Breast epithelium (tissue), 4 donors: ENCODE results near the gene BCL2L12. TPM values are rescaled to one million over a fixed set of nuclear protein-coding genes. Genes with fewer than 3 reads are reported as not detected.

Experiments
- DNase-seq, 2 donors: peaks; one replicate each; pipeline ENCODE4 v3.0.0-alpha.2; 2019; ENCODE audit warnings: low spot score in 2 of 2
- H3K27ac ChIP-seq, 2 donors: fragments of 200-600 bp; sonication (generic) in 1 of 2; one replicate each; pipeline ENCODE4 v1.5.1; 2016 to 2019; ENCODE audit warnings: mild to moderate bottlenecking in 1 of 2
- H3K27me3 ChIP-seq, 2 donors: fragments of 200-600 bp; sonication (generic) in 1 of 2; one replicate each; pipeline versions ENCODE4 v1.5.1 to v1.6.0; 2017 to 2019; ENCODE audit warnings: control low read depth in 1 of 2, mild to moderate bottlenecking in 1 of 2
- H3K36me3 ChIP-seq: fragments of 200-600 bp; one replicate; pipeline ENCODE4 v1.5.1; 2019
- H3K4me1 ChIP-seq, 2 donors: fragments of 200-600 bp; sonication (generic); one replicate each; pipeline ENCODE4 v1.5.1; 2016 to 2019; ENCODE audit warnings: control low read depth in 1 of 2
- H3K4me3 ChIP-seq, 3 donors: fragments of 200-600 bp; sonication (generic); 1 replicate in 2 of 3; 2 replicates in 1 of 3; pipeline ENCODE4 v1.5.1; 2016 to 2019; ENCODE audit warnings: mild to moderate bottlenecking in 3 of 3, moderate library complexity in 2 of 3
- H3K9me3 ChIP-seq, 2 donors: fragments of 200-600 bp; sonication (generic) in 1 of 2; one replicate each; pipeline ENCODE4 v1.5.1; 2016 to 2019; ENCODE audit warnings: control low read depth in 1 of 2
- CTCF ChIP-seq, 3 donors: fragments of 450-650 bp; IDR thresholded peaks; one replicate each; pipeline ENCODE4 v1.5.1; 2016 to 2017; ENCODE audit warnings: antibody characterized with exemption in 3 of 3, mild to moderate bottlenecking in 3 of 3, moderate library complexity in 3 of 3
- POLR2A ChIP-seq: fragments of 450-650 bp; IDR thresholded peaks from one replicate; pipeline ENCODE4 v1.6.1; 2016; ENCODE audit warnings: antibody characterized with exemption, mild to moderate bottlenecking, moderate library complexity
- POLR2AphosphoS5 ChIP-seq, 3 donors: sonication (generic); formaldehyde crosslinking; IDR thresholded peaks; one replicate each; pipeline ENCODE4 v1.6.1; 2017; ENCODE audit warnings: antibody characterized with exemption in 3 of 3
- intact Hi-C: fragments of 100-400 bp; cut with DNase I; formaldehyde crosslinking; loops from one replicate; pipeline ENCODE4 v1.15.1; 2023; ENCODE audit warnings: low total_unique reads
- total RNA-seq, 3 donors: library from RNA; depleted of rRNA; stranded (reverse); fragments of >200 nt; gene quantifications; one replicate each; pipeline ENCODE4 v1.1.0, GENCODE V29; 2016

Gene BCL2L12
- total RNA-seq, 3 donors from 2014 or later = 5.1 to 11.7 (median 8.5) TPM

GRCh38 chr19:49665036-49665350 is 740 bp upstream of the BCL2L12 start:
- Histone ChIP-seq H3K27ac (peak overlapping the region; percentile 88 to 93), H3K27me3 (no peaks in the 10 kb centered on the region), H3K36me3 (no peaks in the 10 kb centered on the region), H3K4me1 (peaks cover 6 to 7% of the 10 kb centered on the region in 2 donors), H3K9me3 (no peaks in the 10 kb centered on the region), H3K4me3 (peak overlapping the region; percentile 70 to 79 (median 77))
- TF ChIP-seq CTCF (IDR thresholded peaks at IDR 0.05) (no peak), POLR2AphosphoS5 (IDR thresholded peaks at IDR 0.05) (no peak), POLR2A (no peak)
- intact Hi-C loops = loop anchor here (10.0 kb wide), 1 partner anchor 170 kb away; the partner anchor contains the start of gene RPS11
- DNase-seq = no peak

- H3K9me3 ChIP-seq = no peaks in the 10 kb centered on the region
- peak overlapping the region; percentile 88 to 93 for H3K27ac ChIP-seq
- intact Hi-C loops = loop anchor here (10.0 kb wide), 1 partner anchor 171 kb away; the partner anchor contains the start of gene RPS11
- peak overlapping the region; percentile 70 to 79 (median 77) for H3K4me3 ChIP-seq
- no peak for DNase-seq
- TF ChIP-seq POLR2A (no peak), CTCF (IDR thresholded peaks at IDR 0.05) (no peak), POLR2AphosphoS5 (IDR thresholded peaks at IDR 0.05) (no peak)
- H3K27me3 ChIP-seq = no peaks in the 10 kb centered on the region
- no peaks in the 10 kb centered on the region for H3K36me3 ChIP-seq
- H3K4me1 ChIP-seq = peaks cover 6 to 7% of the 10 kb centered on the region in 2 donors
These were observed 349 bp downstream of the BCL2L12 start for GRCh38 chr19:49666120-49666444.

DNA sequence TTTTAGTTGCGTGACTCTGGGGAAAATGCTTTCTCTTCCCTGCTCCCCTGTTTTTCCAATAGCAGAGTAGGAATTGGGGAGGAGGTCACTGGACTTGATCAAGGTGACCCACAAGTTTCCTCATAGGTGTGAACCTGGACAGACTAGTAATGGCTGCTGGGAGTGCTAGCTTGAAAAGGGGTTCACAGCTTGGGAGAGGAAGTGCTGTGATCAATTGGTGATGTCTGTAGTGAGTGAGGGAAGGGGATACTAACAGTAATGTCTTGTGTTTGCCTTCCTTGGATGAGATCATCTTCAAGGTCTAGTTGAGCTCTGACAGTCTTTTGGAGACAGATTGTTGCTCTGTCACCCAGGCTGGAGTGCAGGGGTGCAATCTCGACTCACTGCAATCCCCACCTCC is 1.7 kb downstream of the BCL2L12 start:
- intact Hi-C loops = loop anchor here (10.0 kb wide), 1 partner anchor 173 kb away; the partner anchor contains the start of gene RPS11
- H3K4me3 ChIP-seq = no peak overlapping the region
- no peak overlapping the region for H3K27ac ChIP-seq
- peaks cover 7 to 10% of the 10 kb centered on the region in 2 donors for H3K4me1 ChIP-seq
- TF ChIP-seq POLR2A = no peak
- no peaks in the 10 kb centered on the region for H3K9me3 ChIP-seq
- no peaks in the 10 kb centered on the region for H3K27me3 ChIP-seq
- no peaks in the 10 kb centered on the region for H3K36me3 ChIP-seq
- no peak for DNase-seq

- peaks cover 4 to 10% of the 10 kb centered on the region in 2 donors for H3K4me1 ChIP-seq
- H3K27ac ChIP-seq = no peak overlapping the region
- intact Hi-C loops = loop anchor here (10.0 kb wide), 1 partner anchor 175 kb away; the partner anchor contains the start of gene RPS11
- no peaks in the 10 kb centered on the region for H3K9me3 ChIP-seq
- TF ChIP-seq POLR2AphosphoS5 (IDR thresholded peaks at IDR 0.05) (no peak), CTCF (IDR thresholded peaks at IDR 0.05) (no peak)
- H3K27me3 ChIP-seq = no peaks in the 10 kb centered on the region
- H3K36me3 ChIP-seq = no peaks in the 10 kb centered on the region
- no peak overlapping the region for H3K4me3 ChIP-seq
- no peak for DNase-seq
These were observed 3.8 kb downstream of the BCL2L12 start for GRCh38 chr19:49669516-49669915.

- peak in 1 of 2 donors; percentile 70 for DNase-seq
- Histone ChIP-seq H3K9me3 (no peaks in the 10 kb centered on the region), H3K36me3 (no peaks in the 10 kb centered on the region), H3K4me3 (peak overlapping the region in 2 of 3 donors; percentile 20 to 46), H3K27me3 (no peaks in the 10 kb centered on the region), H3K27ac (peak overlapping the region; percentile 79 to 82), H3K4me1 (peaks cover 0 to 4% of the 10 kb centered on the region in 2 donors)
- no peak for TF ChIP-seq POLR2A
- TF ChIP-seq POLR2AphosphoS5 (IDR thresholded peaks at IDR 0.05) = peak in 1 of 3 donors; percentile 13
- TF ChIP-seq CTCF (IDR thresholded peaks at IDR 0.05) = peak; percentile 54 to 80 (median 71)
- intact Hi-C loops = no loop called here
These were observed 6.6 kb downstream of the BCL2L12 start for GRCh38 chr19:49672131-49672919.
